HepG2 (cell line): Measurements from ENCODE around the gene MYL11. TPM values are rescaled to one million over a fixed set of nuclear protein-coding genes. Genes with fewer than 3 reads are reported as not detected.
A peak's percentile ranks its signal among the peaks of the same experiment; 100 is the strongest.

Experiments
- ADNP ChIP-seq: sonication (generic); formaldehyde crosslinking; IDR thresholded peaks from 2 replicates; pipeline ENCODE4 v1.4.0; 2020; ENCODE audit warnings: missing genetic modification reagents
- AKNA ChIP-seq: sonication (generic); formaldehyde crosslinking; IDR thresholded peaks from 2 replicates; pipeline ENCODE4 v1.4.0; 2020; ENCODE audit warnings: missing genetic modification reagents, borderline replicate concordance
- CBX5 ChIP-seq: sonication (generic); formaldehyde crosslinking; IDR thresholded peaks from 2 replicates; pipeline ENCODE4 v1.4.0; 2020; ENCODE audit warnings: missing genetic modification reagents, borderline replicate concordance
- CENPT ChIP-seq: sonication (generic); formaldehyde crosslinking; IDR thresholded peaks from 2 replicates; pipeline ENCODE4 v1.8.0; 2022; ENCODE audit warnings: low read depth, mild to moderate bottlenecking, moderate library complexity, missing genetic modification reagents
- CREB3 ChIP-seq: sonication (generic); formaldehyde crosslinking; IDR thresholded peaks from 2 replicates; pipeline ENCODE4 v1.5.0; 2020; ENCODE audit warnings: missing genetic modification reagents
- CSRNP1 ChIP-seq: sonication (generic); formaldehyde crosslinking; IDR thresholded peaks from 2 replicates; pipeline ENCODE4 v1.8.1; 2023; ENCODE audit warnings: mild to moderate bottlenecking, missing genetic modification reagents
- EED ChIP-seq: sonication (generic); formaldehyde crosslinking; IDR thresholded peaks from 2 replicates; pipeline ENCODE4 v1.5.0; 2020; ENCODE audit warnings: mild to moderate bottlenecking, missing genetic modification reagents
- HIC2 ChIP-seq: sonication (generic); formaldehyde crosslinking; IDR thresholded peaks from 2 replicates; pipeline ENCODE4 v1.9.0; 2022; ENCODE audit warnings: low read depth, missing genetic modification reagents
- JUN ChIP-seq: sonication (generic); formaldehyde crosslinking; IDR thresholded peaks from 2 replicates; pipeline ENCODE4 v1.4.0; 2020; ENCODE audit warnings: mild to moderate bottlenecking, missing genetic modification reagents
- NCOA1 ChIP-seq: sonication (generic); formaldehyde crosslinking; IDR thresholded peaks from 2 replicates; pipeline ENCODE4 v1.9.0; 2021; ENCODE audit warnings: missing genetic modification reagents
- NR2F1 ChIP-seq, 2 experiments: fragments of 450-650 bp in 1 of 2; formaldehyde crosslinking in 1 of 2; IDR thresholded peaks; 2 replicates each; pipeline versions ENCODE4 v1.5.0 to v1.6.1; 2016 to 2020; ENCODE audit warnings: mild to moderate bottlenecking in 1 of 2, missing compliant biosample characterization in 1 of 2, missing genetic modification reagents in 1 of 2, moderate library complexity in 1 of 2
- PHB2 ChIP-seq: fragments of 450-650 bp; IDR thresholded peaks from 2 replicates; pipeline ENCODE4 v1.6.1; 2018; ENCODE audit not compliant: partially characterized antibody
- PRMT3 ChIP-seq: sonication (generic); formaldehyde crosslinking; IDR thresholded peaks from 2 replicates; pipeline ENCODE4 v1.8.1; 2022; ENCODE audit warnings: low read depth, mild to moderate bottlenecking, moderate library complexity, missing genetic modification reagents, borderline replicate concordance
- RELA ChIP-seq: sonication (generic); formaldehyde crosslinking; IDR thresholded peaks from 2 replicates; pipeline ENCODE4 v1.4.0; 2020; ENCODE audit warnings: missing genetic modification reagents
- RXRA ChIP-seq: sonication (generic); formaldehyde crosslinking; IDR thresholded peaks from 2 replicates; pipeline ENCODE4 v1.5.1; 2020; ENCODE audit warnings: missing genetic modification reagents
- ZBTB7A ChIP-seq: sonication (generic); formaldehyde crosslinking; IDR thresholded peaks from 2 replicates; pipeline ENCODE4 v1.8.0; 2022; ENCODE audit warnings: mild to moderate bottlenecking, missing genetic modification reagents
- ZNF550 ChIP-seq: sonication (generic); formaldehyde crosslinking; IDR thresholded peaks from 2 replicates; pipeline ENCODE4 v1.4.0; 2020; ENCODE audit warnings: mild to moderate bottlenecking, missing genetic modification reagents, borderline replicate concordance
- ZNF713 ChIP-seq: sonication (generic); formaldehyde crosslinking; IDR thresholded peaks from 2 replicates; pipeline ENCODE4 v1.4.0; 2020; ENCODE audit warnings: mild to moderate bottlenecking, missing genetic modification reagents
- ZNF776 ChIP-seq: sonication (generic); formaldehyde crosslinking; IDR thresholded peaks from 2 replicates; pipeline ENCODE4 v1.4.0; 2020; ENCODE audit warnings: mild to moderate bottlenecking, missing genetic modification reagents
- ZNF792 ChIP-seq: IDR thresholded peaks from 2 replicates; pipeline ENCODE4 v1.6.1; 2016
- polyA plus RNA-seq, 8 experiments: library from polyadenylated mRNA; depleted of rRNA in 3 of 8; stranded (reverse) in 7 of 8; unstranded in 1 of 8; fragments of >200 nt; fragmentation: Illumina TruSeq in 4 of 8; extraction: Trizol in 4 of 8; gene quantifications; 2 replicates each; pipeline versions ENCODE4 v1.2.1 to v1.2.3, GENCODE V29; 2011 to 2016; ENCODE audit warnings: low read depth in 4 of 8, missing spikeins in 1 of 8, mixed read lengths in 1 of 8; ENCODE audit not compliant: insufficient read depth in 1 of 8
- total RNA-seq, 5 experiments: library from RNA; depleted of rRNA; stranded (reverse); fragments of >200 nt; fragmentation: Illumina TruSeq; extraction: Trizol; gene quantifications; 2 replicates each; pipeline ENCODE4 v1.2.3, GENCODE V29; 2016; ENCODE audit warnings: low read depth in 1 of 5

MYL11 gene
- total and polyA plus RNA-seq, 2 of the 13 experiments (the other 11 are each of a cell fraction or from before 2014, with no cell fraction given) = not detected

- TF ChIP-seq NR2F1 (CRISPR knock-in tag; IDR thresholded peaks at IDR 0.05) (no peak), ZNF776 (CRISPR knock-in tag) (0 out of 2 replicates have a peak, but pooled peaks have one; percentile 5), RXRA (CRISPR knock-in tag) (0 out of 2 replicates have a peak, but pooled peaks have one; percentile 4), CREB3 (CRISPR knock-in tag) (no peak), CBX5 (CRISPR knock-in tag) (no peak), EED (peak; percentile 31; the same call in 1 of the 2 replicates), NCOA1 (CRISPR knock-in tag) (no peak), AKNA (CRISPR knock-in tag) (no peak), ZBTB7A (CRISPR knock-in tag) (0 out of 2 replicates have a peak, but pooled peaks have one; percentile 33), ZNF713 (CRISPR knock-in tag) (0 out of 2 replicates have a peak, but pooled peaks have one; percentile 39), JUN (0 out of 2 replicates have a peak, but pooled peaks have one; percentile 32), PRMT3 (CRISPR knock-in tag) (no peak), CENPT (CRISPR knock-in tag) (peak; percentile 68; the same call in 1 of the 2 replicates), ZNF792 (CRISPR knock-in tag) (no peak), ADNP (CRISPR knock-in tag) (no peak), ZNF550 (0 out of 2 replicates have a peak, but pooled peaks have one; percentile 23), CSRNP1 (CRISPR knock-in tag) (no peak), RELA (CRISPR knock-in tag) (no peak), PHB2 (no peak), HIC2 (peak; percentile 30; the same call in 1 of the 2 replicates)
These were observed 20.0 kb upstream of the MYL11 start (continued) for GRCh38 chr16:30354423-30355143.
